GM21423 (cell line): Measurements from ENCODE around the gene CATSPERB.
"Not testable (repeated sequence)": the region's sequence is repeated elsewhere in the genome, so short reads cannot be mapped to it uniquely, and the experiment has no call there.

Experiments
- ATAC-seq: cut with Tn5 transposase; IDR thresholded peaks from one replicate; pipeline ENCODE4 v1.9.1; 2021; ENCODE audit warnings: mild to moderate bottlenecking, moderate library complexity; ENCODE audit not compliant: unreplicated experiment

The CATSPERB gene

GRCh38 chr14:91582761-91583160 lies 149.1 kb downstream of the CATSPERB start:
- no peak for ATAC-seq

- no peak for ATAC-seq
Measured at GRCh38 chr14:91580876-91581577, 150.9 kb downstream of the CATSPERB start.

GRCh38 chr14:91577632-91578233 lies 154.2 kb downstream of the CATSPERB start:
- no peak for ATAC-seq

- ATAC-seq, result no peak
Measured at GRCh38 chr14:91575469-91576208, 156.2 kb downstream of the CATSPERB start.

GRCh38 chr14:91573894-91574837 lies 157.7 kb downstream of the CATSPERB start:
- ATAC-seq, result no peak

GRCh38 chr14:91573528-91573893 lies 158.4 kb downstream of the CATSPERB start:
- ATAC-seq, result no peak

GRCh38 chr14:91570021-91570420 lies 161.9 kb downstream of the CATSPERB start:
- ATAC-seq, result no peak

- ATAC-seq, result no peak
Measured at GRCh38 chr14:91569301-91569700, 162.6 kb downstream of the CATSPERB start.

GRCh38 chr14:91568626-91569025 lies 163.3 kb downstream of the CATSPERB start:
- ATAC-seq, result no peak

GRCh38 chr14:91567827-91568226 lies 164.1 kb downstream of the CATSPERB start:
- ATAC-seq, result not testable (repeated sequence)

GRCh38 chr14:91555531-91555930 lies 176.4 kb downstream of the CATSPERB start:
- no peak for ATAC-seq

GRCh38 chr14:91554535-91555332 lies 177.2 kb downstream of the CATSPERB start:
- ATAC-seq, result no peak

GRCh38 chr14:91548108-91548507 lies 183.8 kb downstream of the CATSPERB start:
- ATAC-seq, result no peak

GRCh38 chr14:91545946-91546716 lies 185.8 kb downstream of the CATSPERB start:
- no peak for ATAC-seq

- ATAC-seq, result no peak
Measured at GRCh38 chr14:91545204-91545603, 186.7 kb downstream of the CATSPERB start.

- ATAC-seq, result no peak
Measured at GRCh38 chr14:91536327-91536726, 195.6 kb downstream of the CATSPERB start.

GRCh38 chr14:91534059-91534458 lies 197.8 kb downstream of the CATSPERB start:
- ATAC-seq, result not testable (repeated sequence)

- no peak for ATAC-seq
Measured at GRCh38 chr14:91533623-91534022, 198.3 kb downstream of the CATSPERB start.
